Spleen (tissue), 7 donors: ENCODE data around the gene PRKACA.

Experiments
- CTCF ChIP-seq, 11 experiments: fragments of 200-600 bp in 7 of 11; fragments of 450-650 bp in 4 of 11; sonication (generic) in 4 of 11; IDR thresholded peaks in 8 of 11; conservative IDR thresholded peaks in 3 of 11; 1 replicate in 7 of 11; 2 replicates in 4 of 11; pipeline versions ENCODE4 v1.4.0 to v1.8.0; 2016 to 2021; ENCODE audit warnings: antibody characterized with exemption in 11 of 11, inconsistent platforms in 4 of 11, mild to moderate bottlenecking in 1 of 11
- POLR2A ChIP-seq, 3 donors: fragments of 450-650 bp; IDR thresholded peaks; one replicate each; pipeline ENCODE4 v1.5.1; 2017; ENCODE audit warnings: antibody characterized with exemption in 3 of 3, mild to moderate bottlenecking in 1 of 3
- POLR2AphosphoS5 ChIP-seq, 3 donors: sonication (generic); formaldehyde crosslinking; IDR thresholded peaks; one replicate each; pipeline ENCODE4 v1.5.1; 2017; ENCODE audit warnings: antibody characterized with exemption in 3 of 3
- donor health status: DM: no; HTN: no; CAD: no; lungs with moderate emphysema.
- donor health status: DM: no; HTN: no; CAD: no.
- donor health status: DM: no; HTN: no; CAD: no.

- TF ChIP-seq CTCF (IDR thresholded peaks at IDR 0.05 in 8 of 11, conservative IDR thresholded peaks at IDR 0.05 in 3 of 11): no peak
- no peak for TF ChIP-seq POLR2AphosphoS5 (IDR thresholded peaks at IDR 0.05)
- TF ChIP-seq POLR2A (IDR thresholded peaks at IDR 0.05): no peak
Measured at GRCh38 chr19:14073925-14074838, 43.4 kb downstream of the PRKACA start.
